SW 1271 (cell line): ENCODE measurements around the gene TMEM17.

ENCODE experiments used
- DNase-seq, 2 experiments: peaks; one replicate each; lab custom pipeline; 2025; lab: John Stamatoyannopoulos, UW

Gene TMEM17

DNA sequence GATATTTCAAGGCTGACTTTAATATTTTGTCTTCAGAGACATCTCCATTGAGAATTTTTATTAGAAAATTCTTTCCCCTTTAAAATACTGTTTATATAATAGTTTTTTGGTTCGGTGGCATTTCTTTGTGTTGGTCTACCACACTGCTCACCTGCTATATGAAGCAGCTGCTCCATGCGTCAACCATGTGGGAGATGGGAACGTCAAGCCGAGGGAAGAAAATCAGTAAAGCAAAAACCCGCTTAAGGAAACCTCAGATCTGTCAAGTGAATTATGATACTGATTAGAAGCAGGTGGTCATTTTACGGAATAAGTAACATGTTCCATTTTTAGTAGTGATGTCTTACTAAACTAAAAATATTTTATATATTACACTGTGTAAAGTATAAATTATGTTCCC lies 5.6 kb upstream of the TMEM17 start:
- DNase-seq: no peak

DNA sequence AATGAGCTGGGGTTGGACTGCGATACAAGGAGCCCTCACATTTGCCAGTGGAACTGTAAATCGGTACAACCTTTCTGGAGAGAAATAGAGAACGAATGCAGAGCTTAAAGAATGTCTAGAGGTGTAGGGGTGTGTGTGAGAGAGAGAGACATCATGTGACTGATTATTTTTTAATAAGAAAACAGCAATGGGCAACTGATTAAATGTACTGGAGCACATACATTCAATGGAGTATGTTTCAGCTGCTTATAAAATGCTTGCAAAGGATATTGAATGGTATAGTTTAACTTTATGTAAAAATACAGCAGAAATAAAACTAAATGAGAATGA lies 391 bp upstream of the TMEM17 start:
- DNase-seq: peak in 1 of 2 experiments; percentile 75

DNA sequence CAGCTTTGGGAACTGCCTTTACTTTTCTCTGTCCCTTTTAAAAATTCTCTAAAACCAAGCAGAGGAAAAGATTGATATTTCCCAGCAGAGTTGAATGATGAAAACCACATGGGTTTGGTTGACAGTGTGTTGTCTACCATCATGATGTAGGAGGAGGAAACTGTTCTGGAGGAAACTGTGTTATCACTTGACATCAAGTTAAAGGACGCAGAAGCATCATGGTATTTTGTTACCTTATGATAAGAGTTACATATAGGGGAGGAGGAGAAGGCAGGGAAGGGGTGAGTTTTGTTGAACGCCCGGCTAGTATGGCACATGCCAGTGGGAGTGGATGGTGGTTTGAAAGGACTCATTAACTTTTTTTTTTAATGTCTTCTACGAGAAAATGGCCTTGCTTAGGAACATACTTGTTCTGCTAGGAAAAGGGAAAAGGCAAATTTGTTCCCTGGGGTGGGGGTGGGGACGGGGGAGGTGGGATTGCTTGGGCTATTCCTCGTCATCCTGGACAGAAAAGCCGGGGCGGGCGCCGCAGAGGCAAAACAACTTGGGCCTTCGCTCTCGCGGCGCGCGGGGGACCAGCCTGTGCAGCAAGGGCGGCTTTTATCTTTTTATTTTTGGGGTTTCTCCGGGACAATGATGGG lies 766 bp downstream of the TMEM17 start:
- DNase-seq: peak in 1 of 2 experiments; percentile 52

DNA sequence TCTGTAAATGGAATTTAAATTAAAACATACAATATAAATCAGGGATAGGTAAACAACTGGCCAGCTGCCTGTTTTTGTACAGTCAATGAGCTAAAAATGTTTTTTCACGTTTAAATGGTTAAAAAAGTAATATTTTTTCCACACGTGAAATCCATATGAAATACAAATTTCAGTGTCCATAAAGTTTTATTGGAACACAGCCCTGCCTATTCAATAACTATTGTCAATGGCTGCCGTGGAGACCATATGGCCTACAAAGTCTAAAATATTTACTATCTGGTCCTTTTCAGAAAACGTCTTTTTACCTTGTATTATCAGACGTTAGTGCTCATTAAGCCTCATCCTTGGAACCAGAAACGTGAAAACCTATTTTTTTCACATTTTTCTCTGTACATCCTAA lies 1.3 kb downstream of the TMEM17 start:
- no peak for DNase-seq

- peak in 1 of 2 experiments; percentile 1 for DNase-seq
Observed at GRCh38 chr2:62501794-62502500, 4.0 kb downstream of the TMEM17 start.

GRCh38 chr2:62501069-62501468 lies 4.9 kb downstream of the TMEM17 start:
- no peak for DNase-seq

GRCh38 chr2:62499430-62500060 lies 6.5 kb downstream of the TMEM17 start:
- DNase-seq: no peak

DNA sequence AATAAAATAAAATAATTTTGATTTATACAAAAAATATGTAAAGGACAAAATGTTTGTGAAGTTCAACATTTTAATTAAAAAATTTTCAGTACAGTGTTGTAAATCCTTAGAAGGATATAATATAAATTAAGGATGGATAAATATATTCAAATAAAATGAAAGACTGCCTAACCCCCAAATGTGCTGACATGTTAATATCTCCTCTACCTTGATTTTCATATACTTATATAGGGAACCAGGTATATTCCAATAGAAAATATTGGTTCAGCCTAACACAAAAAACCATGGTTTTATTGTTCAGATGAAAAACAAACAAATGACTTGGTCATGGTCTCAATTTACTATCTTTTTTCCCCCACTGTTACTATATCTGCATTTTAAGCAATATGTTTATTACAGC lies 7.3 kb downstream of the TMEM17 start:
- DNase-seq: no peak

GRCh38 chr2:62495761-62496160 lies 10.2 kb downstream of the TMEM17 start:
- DNase-seq: no peak

GRCh38 chr2:62492048-62492447 lies 13.9 kb downstream of the TMEM17 start:
- DNase-seq: no peak

DNA sequence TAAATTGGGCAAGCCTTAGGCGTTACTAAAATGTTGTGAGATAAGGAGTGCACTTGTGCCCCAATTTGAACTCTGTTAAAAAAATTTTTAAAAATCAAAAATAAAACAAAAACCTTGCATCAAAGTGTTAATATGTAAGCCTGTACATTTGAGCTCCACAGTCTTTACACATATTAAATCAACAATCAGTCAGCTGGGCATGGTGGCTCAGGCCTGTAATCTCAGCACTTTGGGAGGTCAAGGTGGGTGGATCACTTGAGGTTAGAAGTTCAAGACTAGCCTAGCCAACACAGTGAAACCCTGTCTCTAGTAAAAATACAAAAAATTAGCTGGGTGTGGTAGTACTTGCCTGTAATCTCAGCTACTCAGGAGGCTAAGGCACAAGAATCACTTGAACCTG lies 16.3 kb downstream of the TMEM17 start:
- DNase-seq: no peak

- DNase-seq: no peak
Observed at GRCh38 chr2:62489162-62489561, 16.8 kb downstream of the TMEM17 start.

GRCh38 chr2:62486439-62486765 lies 19.6 kb downstream of the TMEM17 start:
- DNase-seq: no peak

DNA sequence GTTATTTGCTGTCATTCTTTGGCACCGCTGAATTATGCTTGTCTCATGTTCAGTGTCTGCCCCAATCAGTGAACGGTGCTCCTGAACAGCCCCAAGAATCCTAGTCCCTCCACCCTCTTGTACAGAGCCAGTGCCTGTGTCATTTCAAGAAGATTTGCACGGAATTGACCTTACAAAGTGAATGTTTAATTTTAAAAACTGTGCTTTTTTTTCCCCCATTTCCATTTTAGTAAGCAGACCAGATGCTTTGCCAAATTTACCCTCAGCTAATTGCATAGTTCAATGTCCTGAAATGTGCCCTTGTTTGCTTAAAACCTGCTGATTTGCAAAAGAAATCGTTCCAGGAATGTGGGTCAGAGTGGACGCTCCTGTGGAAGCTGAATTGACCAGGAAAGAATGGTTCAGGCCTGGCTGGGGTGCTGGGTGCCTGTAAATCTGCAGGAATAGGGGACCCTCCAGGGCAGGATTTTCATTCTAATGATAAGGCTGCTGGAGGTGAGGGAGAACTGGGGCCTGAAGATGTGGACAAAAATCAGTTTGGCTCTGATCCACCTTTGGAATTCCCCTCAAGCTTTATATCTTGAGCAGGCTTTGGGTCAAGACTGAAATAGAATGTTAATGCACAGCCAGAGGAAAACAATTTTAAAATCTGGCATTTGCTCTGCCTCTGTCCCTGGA lies 20.1 kb downstream of the TMEM17 start:
- DNase-seq: no peak

DNA sequence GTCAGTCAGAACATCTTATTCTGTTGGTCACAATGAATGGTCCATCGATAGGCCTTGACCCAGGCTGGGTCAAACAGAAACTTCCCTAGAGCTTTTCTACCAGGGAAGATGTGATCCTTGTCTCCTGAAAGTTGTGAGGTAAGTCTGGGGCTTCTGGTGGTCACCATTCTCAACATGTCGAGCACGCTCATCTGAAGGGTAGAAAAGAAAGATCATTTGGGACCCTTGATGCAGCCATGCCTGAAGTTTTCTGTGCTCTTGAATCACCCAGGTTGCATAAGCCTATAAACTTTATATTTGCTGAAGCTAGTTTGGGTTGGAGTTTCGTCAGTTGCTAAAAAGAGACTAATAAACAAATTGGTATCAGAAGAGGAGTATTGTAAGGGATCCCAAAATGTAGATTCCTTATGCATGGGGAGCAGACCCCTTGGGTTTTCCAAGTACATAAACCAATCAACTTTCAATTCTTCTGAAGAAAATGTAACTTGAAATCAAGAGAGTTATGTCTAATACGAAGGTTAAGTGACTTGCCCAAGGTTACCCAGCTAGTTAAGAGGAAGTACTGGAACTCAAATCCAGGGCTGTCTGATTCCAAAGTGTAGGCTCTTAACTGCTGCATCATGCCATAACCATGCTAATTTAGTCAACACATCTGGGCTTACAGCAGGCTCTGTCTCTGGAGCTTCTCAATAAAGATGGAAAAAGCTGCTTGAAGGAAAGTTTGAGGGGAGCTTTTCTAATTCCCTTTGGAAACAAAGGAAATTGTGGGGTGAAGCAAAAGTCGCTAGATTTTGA lies 23.2 kb downstream of the TMEM17 start:
- DNase-seq: no peak

- no peak for DNase-seq
Observed at GRCh38 chr2:62479917-62480316, 26.1 kb downstream of the TMEM17 start.

GRCh38 chr2:62478093-62478580 lies 27.9 kb downstream of the TMEM17 start:
- no peak for DNase-seq

- no peak for DNase-seq
Observed at GRCh38 chr2:62477573-62477972, 28.4 kb downstream of the TMEM17 start.

DNA sequence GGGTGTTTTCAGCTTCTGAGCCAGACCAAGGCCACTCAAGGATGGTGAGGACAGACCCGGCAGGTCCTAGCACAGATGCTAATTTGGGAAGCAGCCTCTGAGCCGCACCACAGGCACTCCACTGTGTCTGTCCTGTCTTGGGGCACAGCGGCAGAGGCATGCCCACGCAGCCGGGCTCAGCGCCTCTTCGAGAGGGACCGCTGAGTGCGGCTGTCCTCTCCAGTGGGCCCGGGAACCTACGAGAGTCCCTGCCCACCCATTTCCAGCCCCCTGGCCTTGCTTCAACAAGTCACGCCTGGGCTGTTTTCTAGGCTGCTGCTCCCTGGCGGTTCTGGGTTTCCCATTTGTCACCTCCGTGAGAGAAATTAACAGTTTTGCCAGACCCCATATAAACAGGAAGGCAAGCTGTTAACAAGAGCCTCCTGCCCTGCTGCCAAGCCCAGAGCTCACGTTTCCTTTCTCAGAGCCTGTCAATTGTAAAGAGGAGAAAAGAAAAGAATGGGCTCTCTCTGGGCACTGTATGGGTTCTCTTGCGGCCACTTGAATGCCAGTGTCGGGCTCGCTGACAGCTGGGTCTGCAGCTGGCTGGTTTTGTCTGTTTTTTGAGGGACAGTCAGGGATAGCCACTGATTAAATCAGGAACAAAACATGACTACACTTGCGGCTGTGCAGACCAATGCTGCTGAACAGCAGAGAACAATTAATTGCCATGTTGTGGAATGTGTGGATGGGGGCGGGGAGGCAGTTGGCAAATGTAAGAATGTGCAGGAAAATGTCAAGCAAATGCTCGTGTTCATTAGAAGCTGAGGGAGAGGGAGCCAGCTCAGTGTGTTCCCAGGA lies 30.6 kb downstream of the TMEM17 start:
- no peak for DNase-seq

GRCh38 chr2:62474176-62474575 lies 31.8 kb downstream of the TMEM17 start:
- DNase-seq: no peak

DNA sequence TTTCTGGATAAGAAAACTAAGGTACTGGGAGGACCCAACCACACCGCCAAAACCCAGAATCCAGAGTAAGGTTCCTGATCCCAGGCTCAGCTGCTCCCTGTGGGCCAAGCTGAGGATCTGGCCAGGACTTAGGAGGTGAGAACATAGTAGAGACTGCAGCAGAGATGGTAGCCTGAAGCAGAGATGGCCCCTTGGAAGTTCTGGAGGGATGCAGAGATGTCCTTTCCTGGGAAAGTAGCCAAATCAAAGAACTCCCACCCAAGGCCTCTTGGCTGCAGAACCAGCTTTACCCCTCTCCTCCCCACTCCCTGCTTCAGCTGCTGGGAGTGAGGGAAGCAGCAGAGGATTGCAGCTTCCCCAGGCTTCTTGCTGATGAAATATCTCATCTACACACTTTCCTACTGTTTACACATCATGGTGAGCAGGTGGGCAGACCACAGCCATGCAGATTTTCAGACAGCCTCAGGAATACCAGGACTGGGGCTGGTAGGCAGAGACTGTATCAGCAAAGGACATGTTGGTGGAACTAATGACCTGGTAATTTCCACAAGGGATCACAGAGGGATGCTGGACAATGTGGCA lies 32.7 kb downstream of the TMEM17 start:
- no peak for DNase-seq
